GM12878 (cell line): ENCODE measurements around the gene GIPC1. TPM values are rescaled to one million over a fixed set of nuclear protein-coding genes. Genes with fewer than 3 reads are reported as not detected.
"Not testable (repeated sequence)": the region's sequence is repeated elsewhere in the genome, so short reads cannot be mapped to it uniquely, and the experiment has no call there.

Source experiments
- ATAC-seq: fragments of 200-7000 bp; cut with Tn5 transposase; 3 replicates; pipeline ENCODE4 v1.9.1; 2020; ENCODE audit warnings: mild to moderate bottlenecking, moderate library complexity
- BruUV-seq: library from RNA; stranded (reverse); fragments of 400-500 nt; replicated peaks from 2 replicates; lab custom pipeline; 2021; lab: Mats Ljungman, UMichigan
- CTCF ChIA-PET: fragments of 300-600 bp; sonication (Branson Sonifier 250); formaldehyde crosslinking; extraction: SDS; loops from one replicate; lab custom pipeline; 2021; ENCODE audit warnings: inconsistent platforms; lab: Yijun Ruan, JAX
- POLR2A ChIA-PET: fragments of 350-600 bp; formaldehyde crosslinking; extraction: SDS; loops from one replicate; lab custom pipeline; 2021; ENCODE audit warnings: inconsistent platforms; lab: Charles Lee
- RAD21 ChIA-PET: fragments of 300-600 bp; sonication (Branson Sonifier 250); formaldehyde crosslinking; loops from one replicate; lab custom pipeline; 2023; ENCODE audit warnings: antibody characterized with exemption; ENCODE audit not compliant: unreplicated experiment; lab: Charles Lee
- SMC1A ChIA-PET: fragments of 300-600 bp; sonication (Branson Sonifier 250); formaldehyde crosslinking; loops from one replicate; lab custom pipeline; 2023; ENCODE audit not compliant: unreplicated experiment, uncharacterized antibody; lab: Charles Lee
- DNase-seq: peaks from one replicate; pipeline ENCODE4 v3.0.0-alpha.2; 2011; ENCODE audit warnings: low read depth, low spot score
- FAIRE-seq: peaks from 3 replicates; lab custom pipeline; 2011; peaks lifted over from hg19 to GRCh38; lab: Jason Lieb, UNC
- H2AFZ ChIP-seq: 2 replicates; pipeline ENCODE4 v1.6.0; 2011; ENCODE audit warnings: low read depth, low read length, control low read depth; ENCODE audit not compliant: control insufficient read depth
- H3K27ac ChIP-seq: 2 replicates; pipeline ENCODE4 v1.5.1; 2011; ENCODE audit warnings: control low read depth; ENCODE audit not compliant: control insufficient read depth, insufficient read depth
- H3K27me3 ChIP-seq, 2 experiments: replicated peaks in 1 of 2; 2 replicates each; pipeline versions ENCODE4 v1.6.0 to v1.6.1; 2011; ENCODE audit warnings: low read length in 1 of 2; ENCODE audit not compliant: control insufficient read depth in 2 of 2, insufficient read depth in 2 of 2
- H3K36me3 ChIP-seq, 2 experiments: 2 replicates each; pipeline ENCODE4 v1.5.1; 2011; ENCODE audit warnings: low read length in 1 of 2; ENCODE audit not compliant: control insufficient read depth in 2 of 2, insufficient read depth in 2 of 2
- H3K4me1 ChIP-seq: 2 replicates; pipeline ENCODE4 v1.6.1; 2011; ENCODE audit warnings: mild to moderate bottlenecking, low read length, moderate library complexity, mixed read lengths; ENCODE audit not compliant: control insufficient read depth, insufficient read depth
- H3K4me2 ChIP-seq: 2 replicates; pipeline ENCODE4 v1.6.0; 2011; ENCODE audit warnings: control low read depth; ENCODE audit not compliant: control insufficient read depth, insufficient read depth
- H3K4me3 ChIP-seq: fragments of 200-600 bp; sonication (generic); 2 replicates; pipeline ENCODE4 v1.5.1; 2016
- H3K79me2 ChIP-seq: 2 replicates; pipeline ENCODE4 v1.6.0; 2011; ENCODE audit warnings: low read length; ENCODE audit not compliant: control insufficient read depth, insufficient read depth
- H3K9ac ChIP-seq: 2 replicates; pipeline ENCODE4 v1.8.0; 2011; ENCODE audit warnings: low read length, control low read depth, mixed read lengths; ENCODE audit not compliant: control insufficient read depth, insufficient read depth
- H3K9me3 ChIP-seq: replicated peaks from 3 replicates; pipeline ENCODE4 v1.5.1; 2011; ENCODE audit warnings: mild to moderate bottlenecking, low read length; ENCODE audit not compliant: control insufficient read depth, insufficient read depth
- H4K20me1 ChIP-seq: 2 replicates; pipeline ENCODE4 v1.6.0; 2011; ENCODE audit not compliant: control insufficient read depth, insufficient read depth
- BMI1 ChIP-seq: fragments of 450-650 bp; IDR thresholded peaks from 2 replicates; pipeline ENCODE4 v1.6.1; 2016; ENCODE audit warnings: mild to moderate bottlenecking, moderate library complexity, borderline replicate concordance
- CHD1 ChIP-seq: IDR thresholded peaks from 2 replicates; pipeline ENCODE4 v1.6.1; 2012; ENCODE audit warnings: low read depth, low read length, improper control_type of control experiment
- EGR1 ChIP-seq, 2 experiments: IDR thresholded peaks; 1 replicate in 1 of 2; 2 replicates in 1 of 2; pipeline ENCODE4 v1.6.1; 2011 to 2012; ENCODE audit warnings: low read depth in 2 of 2, low read length in 2 of 2, borderline replicate concordance in 1 of 2, mild to moderate bottlenecking in 1 of 2, moderate library complexity in 1 of 2
- NFIC ChIP-seq: IDR thresholded peaks from 2 replicates; pipeline ENCODE4 v1.6.1; 2012; ENCODE audit warnings: low read depth, mild to moderate bottlenecking, inconsistent platforms, low read length, moderate library complexity
- STAT1 ChIP-seq: fragments of 450-650 bp; conservative IDR thresholded peaks from 2 replicates; pipeline ENCODE4 v1.6.1; 2014; ENCODE audit warnings: antibody characterized with exemption, mild to moderate bottlenecking
- WGBS: methylation state at CpG from one replicate; pipeline ENCODE4 v1.1.6; 2016; ENCODE audit warnings: low lambda C conversion rate; ENCODE audit not compliant: insufficient replicate concordance, insufficient coverage; ENCODE audit errors: missing lambda C conversion rate; 5-methylcytosine and 5-hydroxymethylcytosine counted together
- in situ Hi-C: fragments of 300-500 bp; cut with MboI; formaldehyde crosslinking; loops from 9 replicates; pipeline ENCODE4 v1.14.3; 2018; ENCODE audit warnings: mixed read lengths
- intact Hi-C: fragments of 100-400 bp; cut with micrococcal nuclease; formaldehyde crosslinking; loops from one replicate; pipeline ENCODE4 v1.14.2; 2022; ENCODE audit not compliant: unreplicated experiment
- polyA plus RNA-seq, 11 experiments: library from polyadenylated mRNA; depleted of rRNA in 4 of 11; unstranded in 6 of 11; stranded (reverse) in 5 of 11; fragments of >200 nt; fragmentation: Nextera tagmentation in 4 of 11; fragmentation: Illumina TruSeq in 1 of 11; extraction: Ambion mirVana in 4 of 11; extraction: Trizol in 1 of 11; gene quantifications; 1 replicate in 1 of 11; 2 replicates in 10 of 11; pipeline versions ENCODE4 v1.2.1 to v1.2.3, GENCODE V29; 2011 to 2016; ENCODE audit warnings: inconsistent platforms in 2 of 11, missing spikeins in 2 of 11, low read depth in 1 of 11
- total RNA-seq, 4 experiments: library from RNA; depleted of rRNA in 3 of 4; stranded (reverse); fragments of >200 nt in 3 of 4; fragmentation: Illumina TruSeq in 1 of 4; extraction: Trizol in 1 of 4; gene quantifications; 2 replicates each; pipeline versions ENCODE4 v1.2.1 to v1.2.3, GENCODE V29; 2013 to 2021
- TF ChIP-seq, protein P1 (sequence below): IDR thresholded peaks from 2 replicates; pipeline ENCODE4 v1.6.1; 2011; ENCODE audit warnings: low read depth, low read length, improper control_type of control experiment, borderline replicate concordance

Gene GIPC1
- total and polyA plus RNA-seq, 10 of the 15 experiments (the other 5 are each of a cell fraction or from before 2014, with no cell fraction given) = 0.47 to 24.1 (median 13.6) TPM

DNA sequence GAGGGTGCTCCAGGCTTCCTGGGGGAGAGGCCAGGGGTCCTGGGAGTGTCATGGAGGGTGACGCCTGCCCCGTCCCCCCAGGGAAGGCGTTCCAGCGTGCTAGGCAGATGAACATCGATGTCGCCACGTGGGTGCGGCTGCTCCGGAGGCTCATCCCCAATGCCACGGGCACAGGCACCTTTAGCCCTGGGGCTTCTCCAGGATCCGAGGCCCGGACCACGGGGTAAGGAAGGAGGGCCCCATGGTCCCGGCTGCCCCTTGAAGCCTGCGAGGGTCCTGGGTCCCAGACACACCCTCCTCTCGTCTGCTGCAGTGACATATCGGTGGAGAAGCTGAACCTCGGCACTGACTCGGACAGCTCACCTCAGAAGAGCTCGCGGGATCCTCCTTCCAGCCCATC lies 32.2 kb downstream of the GIPC1 start:
- H3K4me1 ChIP-seq = no peaks in the 10 kb centered on the region
- no peak overlapping the region for H3K27ac ChIP-seq
- WGBS = 99% methylated on average over 21 of the region's 21 CpGs
- in situ Hi-C loops (no loop called here), intact Hi-C loops (no loop called here)
- H3K4me2 ChIP-seq = no peak overlapping the region
- TF ChIP-seq, protein P1, sequence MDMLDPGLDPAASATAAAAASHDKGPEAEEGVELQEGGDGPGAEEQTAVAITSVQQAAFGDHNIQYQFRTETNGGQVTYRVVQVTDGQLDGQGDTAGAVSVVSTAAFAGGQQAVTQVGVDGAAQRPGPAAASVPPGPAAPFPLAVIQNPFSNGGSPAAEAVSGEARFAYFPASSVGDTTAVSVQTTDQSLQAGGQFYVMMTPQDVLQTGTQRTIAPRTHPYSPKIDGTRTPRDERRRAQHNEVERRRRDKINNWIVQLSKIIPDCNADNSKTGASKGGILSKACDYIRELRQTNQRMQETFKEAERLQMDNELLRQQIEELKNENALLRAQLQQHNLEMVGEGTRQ = no peak
- no peak for TF ChIP-seq STAT1
- no peak for TF ChIP-seq CHD1
- TF ChIP-seq BMI1 = no peak
- no peak for TF ChIP-seq EGR1 (IDR thresholded peaks at IDR 0.05; ENCODE audit: borderline replicate concordance in 1 of 2, low read depth in 2 of 2, low read length in 2 of 2)
- TF ChIP-seq NFIC = no peak
- no peaks in the 10 kb centered on the region for H4K20me1 ChIP-seq
- SMC1A ChIA-PET = no interaction called here
- no peaks in the 10 kb centered on the region for H3K9me3 ChIP-seq
- H3K4me3 ChIP-seq = no peak overlapping the region
- CTCF ChIA-PET = no interaction called here
- no peaks in the 10 kb centered on the region for H3K27me3 ChIP-seq
- no TSS peak for BruUV-seq
- no peak overlapping the region for H3K9ac ChIP-seq
- FAIRE-seq (no peak), ATAC-seq (no peak), DNase-seq (no peak)
- no peak overlapping the region for H2AFZ ChIP-seq
- H3K79me2 ChIP-seq = no peaks in the 10 kb centered on the region
- H3K36me3 ChIP-seq = peaks cover 8% of the 10 kb centered on the region in 2 experiments; a peak in 3 of 4 replicates
- POLR2A ChIA-PET = no interaction called here
- RAD21 ChIA-PET = no interaction called here

DNA sequence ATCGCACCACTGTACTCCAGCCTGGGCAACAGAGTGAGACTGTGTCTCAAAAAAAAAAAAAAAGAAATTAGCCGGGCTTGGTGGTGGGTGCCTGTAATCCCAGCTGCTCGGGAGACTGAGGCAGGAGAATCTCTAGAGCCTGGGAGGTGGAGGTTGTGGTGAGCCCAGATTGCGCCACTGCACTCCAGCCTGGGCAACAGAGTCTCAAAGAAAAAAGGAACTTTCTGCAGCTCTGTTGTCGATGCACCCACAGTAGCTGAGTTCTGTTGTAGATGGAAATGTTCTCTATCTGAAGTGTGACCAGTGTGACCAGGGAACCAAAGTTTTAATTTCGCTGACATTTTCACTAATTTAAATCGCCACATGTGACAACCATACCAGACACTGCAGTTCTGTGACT lies 33.5 kb downstream of the GIPC1 start:
- RAD21 ChIA-PET, H3K27ac ChIP-seq, ATAC-seq, H3K4me1 ChIP-seq, BruUV-seq, H3K4me2 ChIP-seq, SMC1A ChIA-PET, in situ Hi-C loops, H3K9ac ChIP-seq, H3K79me2 ChIP-seq, H3K9me3 ChIP-seq, CTCF ChIA-PET, H3K27me3 ChIP-seq, H3K36me3 ChIP-seq, intact Hi-C loops, H4K20me1 ChIP-seq, H3K4me3 ChIP-seq, DNase-seq, FAIRE-seq, H2AFZ ChIP-seq: not testable (repeated sequence)
- WGBS = 92% methylated on average over 7 of the region's 7 CpGs
- POLR2A ChIA-PET = interaction anchor here (0.7 kb wide), 1 partner anchor 332 kb away, joined by 4 read pairs; no protein-coding TSS in a partner anchor
